ENCODE results near the gene AQP5. TPM values are rescaled to one million over a fixed set of nuclear protein-coding genes. Genes with fewer than 3 reads are reported as not detected.

Gene AQP5
- total RNA-seq, 1 experiment from 2014 or later: not detected

DNA sequence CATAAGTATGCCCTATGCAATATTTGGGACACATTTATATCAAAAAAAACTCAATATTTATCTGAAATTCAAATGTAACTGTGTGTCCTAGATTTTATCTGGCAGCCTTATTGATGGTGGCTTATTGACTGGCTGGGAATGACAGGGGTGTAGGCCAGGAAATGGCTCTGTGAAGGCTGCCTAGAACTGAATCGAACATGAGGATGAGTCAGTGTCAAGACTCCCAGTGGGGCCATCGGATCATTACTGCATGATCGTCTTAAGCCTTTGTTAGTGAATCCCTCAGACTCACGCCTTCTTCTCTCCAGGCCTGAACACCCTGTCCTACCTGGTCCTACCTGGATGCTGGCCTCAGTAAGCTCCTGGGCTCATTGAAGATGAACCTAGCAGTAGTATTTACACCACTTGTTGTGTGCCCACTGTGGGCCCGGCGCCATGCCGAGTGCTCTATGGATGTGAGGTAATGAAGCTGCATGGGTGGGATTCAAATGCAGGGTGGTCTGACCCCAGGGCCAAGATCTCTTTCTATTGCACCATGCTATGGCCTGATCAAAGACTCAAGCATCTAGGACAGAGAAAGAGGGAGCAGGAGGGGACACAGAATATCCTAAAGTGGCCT is 36.9 kb upstream of the AQP5 start:
- no peaks in the 10 kb centered on the region for H3K36me3 ChIP-seq
- no peak for DNase-seq (ENCODE audit: low read depth in 1 of 2, low spot score in 2 of 2)
- no peak overlapping the region for H3K27ac ChIP-seq

DNA sequence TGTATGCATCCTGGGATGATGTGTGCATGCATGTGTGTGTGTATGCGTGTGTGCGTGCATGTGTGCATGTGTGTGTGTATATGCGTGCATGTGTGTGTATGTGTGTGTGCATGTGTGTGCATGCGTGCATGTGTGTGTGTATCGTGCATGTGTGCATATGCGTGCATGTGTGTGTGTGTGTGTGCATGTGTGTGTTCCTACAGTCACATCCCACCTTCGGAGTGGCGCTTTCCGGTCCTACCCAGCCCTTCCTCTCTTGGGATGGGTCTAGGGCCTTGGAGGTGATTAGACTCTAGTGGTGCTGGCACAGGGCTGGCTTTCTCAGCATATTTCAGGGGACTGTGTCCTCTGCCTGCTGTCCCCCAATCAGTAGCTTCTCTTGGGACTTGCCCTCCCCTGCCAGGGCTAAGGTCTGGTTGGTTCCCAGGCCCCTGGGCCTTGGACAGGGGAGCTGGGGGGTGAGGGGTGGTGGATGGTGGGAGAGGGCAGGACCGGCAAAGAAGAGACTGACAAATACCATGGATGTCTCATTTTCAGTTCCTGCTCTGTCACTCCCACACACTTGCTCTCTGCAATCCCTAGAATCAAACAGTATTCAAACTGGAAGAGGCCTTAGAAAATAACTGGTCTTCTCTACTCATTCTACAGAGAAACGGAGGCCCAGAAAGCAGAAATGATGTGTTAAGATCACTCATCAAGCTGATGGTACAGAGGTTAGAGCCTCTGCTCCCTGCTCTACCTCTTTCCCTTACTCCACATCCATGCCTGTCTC is 36.1 kb upstream of the AQP5 start:
- Histone ChIP-seq H3K9me3 (replicated peaks) (no peaks in the 10 kb centered on the region), H3K36me3 (no peaks in the 10 kb centered on the region), H3K27ac (no peak overlapping the region), H3K4me3 (no peak overlapping the region), H3K27me3 (replicated peaks) (no peaks in the 10 kb centered on the region; the same call in 1 of the 2 replicates), H3K4me1 (replicated peaks) (no peaks in the 10 kb centered on the region)
- DNase-seq (ENCODE audit: low read depth in 1 of 2, low spot score in 2 of 2): no peak

More for the DNA sequence above, 36.9 kb upstream of the AQP5 start:
- H3K4me3 ChIP-seq: no peak overlapping the region
- H3K27me3 ChIP-seq (replicated peaks): no peaks in the 10 kb centered on the region
- H3K4me1 ChIP-seq (replicated peaks): no peaks in the 10 kb centered on the region
- no peaks in the 10 kb centered on the region for H3K9me3 ChIP-seq (replicated peaks)

DNA sequence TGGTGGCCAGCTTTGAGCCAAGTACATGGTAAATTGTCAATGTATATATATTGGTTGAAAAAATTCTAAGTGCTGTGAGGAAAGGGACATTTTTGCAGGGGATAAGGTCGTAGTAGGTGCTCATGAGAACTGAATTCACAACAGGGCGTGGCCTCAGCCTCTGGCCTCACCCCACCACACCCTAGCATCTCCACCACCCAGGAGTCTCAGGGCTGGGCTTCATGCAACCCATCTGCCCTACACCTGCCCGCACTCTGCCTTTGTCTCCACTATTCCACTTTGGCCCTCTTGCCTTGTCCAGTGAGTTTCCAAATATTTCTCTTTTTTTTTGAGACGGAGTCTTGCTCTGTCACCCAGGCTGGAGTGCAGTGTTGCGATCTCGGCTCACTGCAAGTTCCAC is 33.2 kb upstream of the AQP5 start:
- no peak for DNase-seq (ENCODE audit: low read depth in 1 of 2, low spot score in 2 of 2)
- Histone ChIP-seq H3K4me1 (replicated peaks) (no peaks in the 10 kb centered on the region), H3K27me3 (replicated peaks) (no peaks in the 10 kb centered on the region; the same call in 1 of the 2 replicates), H3K27ac (no peak overlapping the region), H3K36me3 (no peaks in the 10 kb centered on the region), H3K9me3 (replicated peaks) (no peaks in the 10 kb centered on the region), H3K4me3 (no peak overlapping the region)

DNA sequence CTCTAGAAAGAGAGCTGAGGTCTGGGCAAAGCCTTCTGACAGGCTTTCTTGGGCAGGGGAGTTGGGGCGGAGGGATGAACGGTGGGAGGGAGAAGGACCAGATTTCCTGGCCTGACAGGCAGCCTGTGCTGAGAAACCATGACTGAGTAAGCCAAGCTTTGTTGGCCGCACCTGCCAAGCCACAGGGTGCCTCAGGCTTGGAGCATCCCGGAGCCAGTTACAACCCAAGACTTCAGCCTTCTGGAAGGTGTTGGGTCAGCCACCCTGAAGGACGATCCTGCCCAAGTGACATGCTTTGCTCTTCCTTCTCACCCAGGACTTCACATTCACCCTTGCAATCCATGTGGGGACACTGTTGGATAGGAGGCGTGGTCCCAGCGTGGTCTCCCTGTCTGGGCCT is 32.1 kb upstream of the AQP5 start:
- no peak for DNase-seq (ENCODE audit: low read depth in 1 of 2, low spot score in 2 of 2)
- Histone ChIP-seq H3K27ac (no peak overlapping the region), H3K4me3 (no peak overlapping the region), H3K4me1 (replicated peaks) (no peaks in the 10 kb centered on the region), H3K36me3 (no peaks in the 10 kb centered on the region), H3K27me3 (replicated peaks) (no peaks in the 10 kb centered on the region; the same call in 1 of the 2 replicates), H3K9me3 (replicated peaks) (no peaks in the 10 kb centered on the region)

DNA sequence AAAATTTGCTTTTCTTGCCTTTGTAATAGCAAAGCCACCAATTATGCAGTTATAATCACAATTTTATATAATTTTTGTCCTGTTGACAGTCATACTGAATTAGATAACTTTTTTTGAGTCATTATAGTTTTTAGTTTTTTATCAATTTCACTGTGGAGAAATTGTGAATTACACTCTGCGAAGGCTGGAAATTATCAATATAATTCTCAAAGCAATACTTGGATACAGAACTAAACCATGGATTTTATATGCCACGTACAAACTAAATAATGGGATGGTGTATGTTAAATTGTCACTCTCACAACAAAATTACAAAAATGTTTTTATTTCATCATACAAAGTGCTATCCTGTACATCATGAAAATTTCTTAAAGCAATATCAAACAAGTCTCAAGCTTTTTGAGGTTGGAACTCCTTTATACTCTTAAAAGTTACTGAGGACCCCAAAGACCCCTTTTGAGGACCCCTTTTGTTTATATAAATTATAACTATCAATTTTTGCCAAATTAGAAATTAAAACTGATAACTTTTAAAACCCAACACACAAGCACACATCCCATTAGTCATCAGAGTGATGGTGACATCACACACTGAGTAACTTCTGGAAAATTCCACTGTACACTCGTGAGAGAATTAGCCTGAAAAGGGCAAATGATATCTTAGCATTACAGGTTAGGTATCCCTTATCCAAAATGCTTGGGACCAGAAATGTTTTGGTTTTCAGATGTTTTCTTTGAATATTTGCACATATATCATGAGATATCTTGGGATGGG is 31.0 kb upstream of the AQP5 start:
- H3K27ac ChIP-seq: no peak overlapping the region
- no peaks in the 10 kb centered on the region for H3K9me3 ChIP-seq (replicated peaks)
- no peak overlapping the region for H3K4me3 ChIP-seq
- H3K4me1 ChIP-seq (replicated peaks): no peaks in the 10 kb centered on the region
- DNase-seq (ENCODE audit: low read depth in 1 of 2, low spot score in 2 of 2): no peak
- no peaks in the 10 kb centered on the region for H3K36me3 ChIP-seq
- no peaks in the 10 kb centered on the region; the same call in 1 of the 2 replicates for H3K27me3 ChIP-seq (replicated peaks)

DNA sequence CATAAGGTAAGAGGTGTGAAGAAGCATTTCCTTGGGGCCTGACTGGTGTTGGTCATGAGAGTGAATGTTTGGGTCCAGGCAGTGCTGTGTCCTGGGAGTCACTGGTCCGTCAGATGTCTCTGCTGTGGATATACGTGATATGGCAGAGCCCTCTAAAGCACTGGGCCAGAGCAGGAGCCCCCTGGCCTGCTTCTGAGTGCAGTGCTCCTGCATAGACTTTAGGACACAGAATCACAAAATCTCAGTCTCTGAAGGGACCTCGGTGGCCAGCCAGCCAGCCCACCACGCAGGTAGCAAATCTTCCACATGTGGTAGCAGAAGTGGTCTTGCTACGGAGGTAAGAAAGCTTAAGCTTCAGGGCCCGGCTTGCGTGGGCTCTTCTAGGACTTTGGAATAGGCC is 29.6 kb upstream of the AQP5 start:
- no peak for DNase-seq (ENCODE audit: low read depth in 1 of 2, low spot score in 2 of 2)
- Histone ChIP-seq H3K4me3 (no peak overlapping the region), H3K4me1 (replicated peaks) (no peaks in the 10 kb centered on the region), H3K27ac (no peak overlapping the region), H3K9me3 (replicated peaks) (no peaks in the 10 kb centered on the region), H3K27me3 (replicated peaks) (no peaks in the 10 kb centered on the region; the same call in 1 of the 2 replicates), H3K36me3 (no peaks in the 10 kb centered on the region)

DNA sequence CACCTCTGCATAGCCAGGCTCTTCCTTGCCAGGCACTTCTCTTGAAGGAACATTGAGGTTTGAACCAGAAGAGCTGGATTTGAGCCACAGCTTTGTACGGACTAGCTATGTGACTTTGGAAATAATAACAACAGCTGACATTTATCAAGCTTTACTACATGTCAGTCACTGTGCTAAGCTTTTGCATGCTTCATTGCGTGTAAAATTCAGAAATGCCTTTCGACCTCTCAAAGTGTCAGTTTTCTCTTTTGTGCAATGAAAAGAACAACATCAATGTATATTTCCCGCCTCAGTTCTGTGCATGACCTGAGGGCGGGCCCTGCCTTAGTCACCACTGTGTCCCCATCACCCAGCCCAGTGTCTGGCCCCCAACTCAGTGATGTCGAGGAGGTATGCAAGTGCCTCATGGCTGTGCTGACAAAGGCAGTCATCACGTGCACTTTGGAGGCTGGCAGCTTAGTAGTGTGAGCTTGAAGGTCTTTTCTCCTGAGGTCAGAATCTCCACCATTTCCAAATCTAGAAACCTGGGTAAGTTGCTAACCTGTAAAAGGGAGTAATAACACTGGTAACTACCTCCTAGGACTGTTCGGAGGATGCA is 29.0 kb upstream of the AQP5 start:
- no peak for DNase-seq (ENCODE audit: low read depth in 1 of 2, low spot score in 2 of 2)
- Histone ChIP-seq H3K4me3 (no peak overlapping the region), H3K9me3 (replicated peaks) (no peaks in the 10 kb centered on the region), H3K27me3 (replicated peaks) (no peaks in the 10 kb centered on the region; the same call in 1 of the 2 replicates), H3K4me1 (replicated peaks) (no peaks in the 10 kb centered on the region), H3K36me3 (no peaks in the 10 kb centered on the region), H3K27ac (no peak overlapping the region)

DNA sequence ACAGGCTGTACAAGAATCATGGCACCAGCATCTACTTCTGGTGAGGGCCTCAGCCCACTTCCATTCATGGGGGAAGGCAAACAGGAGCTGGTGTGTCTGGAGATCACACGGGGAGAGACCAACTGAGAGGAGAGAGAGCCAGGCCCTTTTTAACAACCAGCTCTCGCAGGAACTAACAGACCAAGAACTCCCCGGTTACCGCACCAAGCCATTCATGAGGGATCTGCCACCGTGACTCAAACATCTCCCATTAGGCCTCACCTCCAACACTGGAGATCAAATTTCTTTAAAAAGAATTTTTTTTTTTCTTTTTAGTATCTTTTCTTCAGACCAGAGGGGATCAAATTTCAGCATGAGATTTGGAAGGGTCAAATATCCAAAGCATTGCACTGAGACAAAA is 27.9 kb upstream of the AQP5 start:
- DNase-seq (ENCODE audit: low read depth in 1 of 2, low spot score in 2 of 2): no peak
- H3K9me3 ChIP-seq (replicated peaks): no peaks in the 10 kb centered on the region
- H3K27ac ChIP-seq: no peak overlapping the region
- H3K36me3 ChIP-seq: no peaks in the 10 kb centered on the region
- no peaks in the 10 kb centered on the region for H3K4me1 ChIP-seq (replicated peaks)
- no peaks in the 10 kb centered on the region; the same call in 1 of the 2 replicates for H3K27me3 ChIP-seq (replicated peaks)
- H3K4me3 ChIP-seq: no peak overlapping the region

DNA sequence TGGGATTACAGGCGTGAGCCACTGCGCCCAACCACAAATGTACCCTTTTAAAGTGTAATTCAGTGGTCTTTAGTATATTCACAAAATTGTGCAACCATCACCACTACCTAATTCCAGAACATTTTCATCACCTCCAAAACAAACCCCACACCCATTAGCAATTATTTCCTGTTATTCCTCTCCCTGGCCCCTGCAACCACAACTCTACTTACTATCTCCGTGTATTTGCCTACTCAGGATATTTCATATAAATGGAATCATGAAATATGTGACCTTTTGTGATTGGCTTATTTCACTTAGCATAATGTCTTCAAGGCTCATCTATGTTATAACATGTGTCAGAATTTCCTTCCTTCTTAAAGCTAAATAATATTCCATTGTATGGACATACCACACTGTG is 27.2 kb upstream of the AQP5 start:
- no peaks in the 10 kb centered on the region for H3K4me1 ChIP-seq (replicated peaks)
- H3K27me3 ChIP-seq (replicated peaks): no peaks in the 10 kb centered on the region; the same call in 1 of the 2 replicates
- no peak overlapping the region for H3K27ac ChIP-seq
- no peak for DNase-seq (ENCODE audit: low read depth in 1 of 2, low spot score in 2 of 2)
- H3K9me3 ChIP-seq (replicated peaks): no peaks in the 10 kb centered on the region
- H3K4me3 ChIP-seq: no peak overlapping the region
- H3K36me3 ChIP-seq: no peaks in the 10 kb centered on the region

DNA sequence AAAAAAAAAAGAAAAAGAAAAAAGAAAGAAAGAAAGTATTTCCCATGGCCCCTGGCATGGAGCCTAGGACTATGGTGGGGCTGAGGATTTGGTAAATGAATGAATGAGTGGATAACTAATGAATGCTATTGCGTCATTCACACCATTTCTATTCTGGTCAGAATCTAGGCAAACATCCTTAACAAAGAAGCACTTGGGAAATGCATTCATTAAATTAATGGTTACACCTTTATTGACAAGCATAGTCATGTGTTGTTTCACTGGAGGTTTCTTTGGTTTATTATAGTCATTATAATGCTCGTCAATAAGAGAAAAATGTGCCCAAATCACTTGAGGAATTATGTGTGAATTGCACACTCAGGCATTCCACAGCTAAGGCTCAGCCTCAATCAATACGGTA is 24.7 kb upstream of the AQP5 start:
- no peaks in the 10 kb centered on the region for H3K36me3 ChIP-seq
- H3K4me1 ChIP-seq (replicated peaks): no peaks in the 10 kb centered on the region
- no peaks in the 10 kb centered on the region for H3K27me3 ChIP-seq (replicated peaks)
- no peak overlapping the region for H3K4me3 ChIP-seq
- H3K27ac ChIP-seq: no peak overlapping the region
- H3K9me3 ChIP-seq (replicated peaks): no peaks in the 10 kb centered on the region
- no peak for DNase-seq (ENCODE audit: low read depth in 1 of 2, low spot score in 2 of 2)

DNA sequence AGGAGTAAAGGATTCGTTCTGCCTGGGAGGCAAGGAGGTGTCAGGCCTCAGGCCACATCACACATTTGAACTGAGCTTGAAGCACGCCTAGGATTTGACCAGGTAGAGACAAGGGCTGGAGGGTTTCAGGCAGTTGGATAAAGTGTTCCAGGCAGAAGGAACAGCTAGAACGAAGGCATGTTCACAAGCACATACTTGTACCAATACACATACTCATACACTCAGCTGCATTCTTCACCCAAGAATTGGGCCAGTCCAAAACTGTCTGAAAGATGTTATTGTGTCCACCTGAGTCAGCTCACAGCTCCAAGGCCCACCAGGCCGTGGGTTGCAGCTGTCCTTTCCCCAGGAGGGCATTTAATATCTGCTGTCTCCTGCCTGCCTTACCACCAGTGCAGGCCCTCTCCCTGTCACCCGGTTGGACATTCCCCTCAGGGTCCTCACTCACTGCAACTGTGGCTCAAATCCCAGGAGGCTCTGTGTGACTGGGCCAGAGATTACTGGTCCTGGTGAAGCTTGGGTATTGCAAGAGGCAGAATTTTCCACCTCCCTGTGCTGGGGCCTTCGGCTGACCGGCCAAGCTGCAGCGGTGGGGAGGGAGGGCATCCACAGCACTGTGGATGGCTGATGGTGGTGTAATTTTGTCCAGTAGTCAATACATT is 23.9 kb upstream of the AQP5 start:
- DNase-seq (ENCODE audit: low read depth in 1 of 2, low spot score in 2 of 2): no peak
- Histone ChIP-seq H3K9me3 (replicated peaks) (no peaks in the 10 kb centered on the region), H3K4me1 (replicated peaks) (no peaks in the 10 kb centered on the region), H3K4me3 (no peak overlapping the region), H3K27me3 (replicated peaks) (no peaks in the 10 kb centered on the region), H3K27ac (no peak overlapping the region), H3K36me3 (no peaks in the 10 kb centered on the region)

DNA sequence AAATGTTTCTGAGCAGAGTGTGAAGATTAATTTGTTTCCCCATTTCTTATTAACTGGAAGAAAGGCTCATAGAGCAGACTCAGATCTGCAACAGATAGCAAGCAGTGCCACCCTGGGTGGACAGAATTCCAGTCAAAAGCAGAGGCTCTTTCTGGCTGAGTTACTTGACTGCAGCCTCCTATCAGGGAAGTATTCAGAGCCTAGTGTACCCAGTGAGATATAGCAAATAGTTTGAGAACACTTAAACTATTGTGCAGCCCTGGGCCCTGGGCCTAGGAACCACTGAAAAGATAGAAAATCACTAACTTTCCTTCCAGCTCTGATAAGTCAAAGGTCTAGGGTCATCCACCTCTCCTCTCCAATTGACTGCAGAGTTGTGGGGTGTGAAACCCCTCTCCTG is 22.4 kb upstream of the AQP5 start:
- Histone ChIP-seq H3K4me1 (replicated peaks) (no peaks in the 10 kb centered on the region), H3K4me3 (no peak overlapping the region), H3K9me3 (replicated peaks) (no peaks in the 10 kb centered on the region), H3K27ac (no peak overlapping the region), H3K27me3 (replicated peaks) (no peaks in the 10 kb centered on the region), H3K36me3 (no peaks in the 10 kb centered on the region)
- no peak for DNase-seq (ENCODE audit: low read depth in 1 of 2, low spot score in 2 of 2)

DNA sequence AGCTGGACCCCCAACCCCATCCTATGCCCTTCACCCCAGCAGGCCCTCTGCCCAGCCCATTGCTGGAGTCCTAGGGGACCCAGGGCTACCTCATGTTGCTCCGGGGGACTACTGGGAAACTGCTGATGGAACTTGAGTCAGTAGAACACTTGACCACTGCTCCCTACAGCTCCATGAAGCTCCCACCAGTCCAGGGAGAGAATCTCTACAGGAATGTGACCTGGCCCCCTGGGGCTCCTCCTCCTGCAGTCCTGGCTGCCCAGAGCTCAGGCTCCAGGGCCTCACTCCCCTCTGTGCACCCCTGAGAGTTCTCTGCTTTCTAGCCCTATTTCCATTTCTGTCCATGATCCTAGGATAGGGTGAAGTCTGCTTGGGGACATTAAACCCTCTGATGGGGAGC is 22.0 kb upstream of the AQP5 start:
- H3K27ac ChIP-seq: no peak overlapping the region
- no peaks in the 10 kb centered on the region for H3K36me3 ChIP-seq
- no peaks in the 10 kb centered on the region for H3K4me1 ChIP-seq (replicated peaks)
- DNase-seq (ENCODE audit: low read depth in 1 of 2, low spot score in 2 of 2): peak in 1 of 2 experiments; percentile 31
- H3K9me3 ChIP-seq (replicated peaks): no peaks in the 10 kb centered on the region
- H3K4me3 ChIP-seq: no peak overlapping the region
- no peaks in the 10 kb centered on the region for H3K27me3 ChIP-seq (replicated peaks)
